Endodermal cell (in vitro differentiated cells): ENCODE results near the gene MAP2K5. TPM values are rescaled to one million over a fixed set of nuclear protein-coding genes. Genes with fewer than 3 reads are reported as not detected.

Source experiments
- DNase-seq: peaks from one replicate; pipeline ENCODE4 v3.0.0-alpha.2; 2017
- H3K27ac ChIP-seq: 2 replicates; pipeline ENCODE4 v1.5.1; 2013; ENCODE audit warnings: mild to moderate bottlenecking, low read depth, low read length, moderate library complexity
- H3K27me3 ChIP-seq: 2 replicates; pipeline ENCODE4 v1.6.1; 2013; ENCODE audit warnings: mild to moderate bottlenecking, low read length, moderate library complexity; ENCODE audit not compliant: insufficient read depth, control insufficient read depth, poor library complexity, severe bottlenecking
- H3K36me3 ChIP-seq: 2 replicates; pipeline ENCODE4 v1.7.0; 2013; ENCODE audit warnings: mild to moderate bottlenecking, low read length, moderate library complexity; ENCODE audit not compliant: control insufficient read depth, insufficient read depth
- H3K4me1 ChIP-seq: one replicate; pipeline ENCODE4 v1.7.0; 2013; ENCODE audit warnings: low read length; ENCODE audit not compliant: control insufficient read depth, insufficient read depth
- H3K4me3 ChIP-seq: 2 replicates; pipeline ENCODE4 v1.5.1; 2013; ENCODE audit warnings: mild to moderate bottlenecking, low read length, moderate library complexity
- H3K9ac ChIP-seq: 2 replicates; pipeline ENCODE4 v1.6.1; 2013; ENCODE audit warnings: mild to moderate bottlenecking, low read length, moderate library complexity; ENCODE audit not compliant: poor library complexity, severe bottlenecking; ENCODE audit errors: extremely low read depth
- H3K9me3 ChIP-seq: 2 replicates; pipeline ENCODE4 v1.6.1; 2013; ENCODE audit warnings: mild to moderate bottlenecking, low read length, moderate library complexity; ENCODE audit not compliant: control insufficient read depth
- H3K27ac Mint-ChIP-seq: 2 replicates; pipeline ENCODE4 v1.8.0; 2020; ENCODE audit warnings: mixed read lengths
- H3K27me3 Mint-ChIP-seq: 2 replicates; pipeline ENCODE4 v1.8.0; 2021; ENCODE audit warnings: mild to moderate bottlenecking, mixed read lengths; ENCODE audit not compliant: insufficient read depth
- H3K36me3 Mint-ChIP-seq: 2 replicates; pipeline ENCODE4 v1.8.0; 2020; ENCODE audit warnings: low read depth, mixed read lengths
- H3K4me1 Mint-ChIP-seq: 2 replicates; pipeline ENCODE4 v1.8.0; 2020; ENCODE audit warnings: mixed read lengths
- H3K4me3 Mint-ChIP-seq: 2 replicates; pipeline ENCODE4 v1.8.0; 2020; ENCODE audit warnings: mild to moderate bottlenecking, moderate library complexity, mixed read lengths
- H3K9me3 Mint-ChIP-seq: 2 replicates; pipeline ENCODE4 v1.8.0; 2020; ENCODE audit warnings: mild to moderate bottlenecking, mixed read lengths
- WGBS, 2 experiments: methylation state at CpG; one replicate each; pipeline versions ENCODE4 v1.1.5 to v1.1.7; 2013; ENCODE audit warnings: missing lambda C conversion rate in 2 of 2, mixed read lengths in 1 of 2; ENCODE audit not compliant: insufficient coverage in 1 of 2, insufficient read length in 1 of 2; 5-methylcytosine and 5-hydroxymethylcytosine counted together
- total RNA-seq, 2 donors: library from RNA; stranded (reverse); fragmentation: NEBNext Ultra II Directional in 1 of 2; extraction: Animal tissue kit (Norgen Biotek cat#: 25700) in 1 of 2; gene quantifications; 2 replicates in 1 of 2; 3 replicates in 1 of 2; pipeline ENCODE4 v1.2.1, GENCODE V29; 2021
- TF ChIP-seq, protein P1 (sequence below): fragments of 200-600 bp; sonication (generic); conservative IDR thresholded peaks from 2 replicates; pipeline ENCODE4 v1.5.0; 2021; ENCODE audit warnings: antibody characterized with exemption, mild to moderate bottlenecking

MAP2K5 gene
- total RNA-seq, 2 donors from 2014 or later: 17.1 to 26.7 TPM

DNA sequence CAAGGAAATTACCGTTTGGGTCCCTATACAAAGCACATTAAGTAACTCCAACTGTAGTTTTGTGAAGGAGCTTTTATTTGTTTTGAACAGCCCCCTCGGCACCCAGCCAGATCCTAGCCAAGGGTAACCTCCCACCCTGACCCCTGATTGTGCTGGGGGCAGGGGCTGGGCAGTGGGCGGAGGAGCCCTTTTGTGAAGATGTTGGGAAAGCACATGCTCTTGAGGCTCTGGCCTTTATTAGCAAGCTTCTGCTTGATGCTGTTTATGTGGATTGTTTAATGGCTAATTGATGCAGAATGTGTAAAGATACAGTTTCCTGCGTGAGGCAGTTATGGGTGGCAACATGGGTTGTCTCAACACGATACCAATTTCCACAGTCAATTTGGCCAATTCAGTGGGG lies 136.5 kb downstream of the MAP2K5 start:
- TF ChIP-seq, protein P1, sequence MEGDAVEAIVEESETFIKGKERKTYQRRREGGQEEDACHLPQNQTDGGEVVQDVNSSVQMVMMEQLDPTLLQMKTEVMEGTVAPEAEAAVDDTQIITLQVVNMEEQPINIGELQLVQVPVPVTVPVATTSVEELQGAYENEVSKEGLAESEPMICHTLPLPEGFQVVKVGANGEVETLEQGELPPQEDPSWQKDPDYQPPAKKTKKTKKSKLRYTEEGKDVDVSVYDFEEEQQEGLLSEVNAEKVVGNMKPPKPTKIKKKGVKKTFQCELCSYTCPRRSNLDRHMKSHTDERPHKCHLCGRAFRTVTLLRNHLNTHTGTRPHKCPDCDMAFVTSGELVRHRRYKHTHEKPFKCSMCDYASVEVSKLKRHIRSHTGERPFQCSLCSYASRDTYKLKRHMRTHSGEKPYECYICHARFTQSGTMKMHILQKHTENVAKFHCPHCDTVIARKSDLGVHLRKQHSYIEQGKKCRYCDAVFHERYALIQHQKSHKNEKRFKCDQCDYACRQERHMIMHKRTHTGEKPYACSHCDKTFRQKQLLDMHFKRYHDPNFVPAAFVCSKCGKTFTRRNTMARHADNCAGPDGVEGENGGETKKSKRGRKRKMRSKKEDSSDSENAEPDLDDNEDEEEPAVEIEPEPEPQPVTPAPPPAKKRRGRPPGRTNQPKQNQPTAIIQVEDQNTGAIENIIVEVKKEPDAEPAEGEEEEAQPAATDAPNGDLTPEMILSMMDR: no peak
- Mint-ChIP-seq H3K4me3 (no peak overlapping the region), H3K27ac (no peak overlapping the region), H3K9me3 (peaks cover 16% of the 10 kb centered on the region), H3K4me1 (no peaks in the 10 kb centered on the region), H3K36me3 (peaks cover 9% of the 10 kb centered on the region), H3K27me3 (no peaks in the 10 kb centered on the region)
- Histone ChIP-seq H3K36me3 (no peaks in the 10 kb centered on the region), H3K27me3 (no peaks in the 10 kb centered on the region), H3K4me1 (no peaks in the 10 kb centered on the region), H3K27ac (no peak overlapping the region), H3K9ac (no peak overlapping the region), H3K9me3 (peaks cover 4% of the 10 kb centered on the region), H3K4me3 (no peak overlapping the region)
- 79 to 92% methylated on average over 2 to 5 of the region's 5 CpGs for WGBS, 2 experiments
- DNase-seq: no peak

DNA sequence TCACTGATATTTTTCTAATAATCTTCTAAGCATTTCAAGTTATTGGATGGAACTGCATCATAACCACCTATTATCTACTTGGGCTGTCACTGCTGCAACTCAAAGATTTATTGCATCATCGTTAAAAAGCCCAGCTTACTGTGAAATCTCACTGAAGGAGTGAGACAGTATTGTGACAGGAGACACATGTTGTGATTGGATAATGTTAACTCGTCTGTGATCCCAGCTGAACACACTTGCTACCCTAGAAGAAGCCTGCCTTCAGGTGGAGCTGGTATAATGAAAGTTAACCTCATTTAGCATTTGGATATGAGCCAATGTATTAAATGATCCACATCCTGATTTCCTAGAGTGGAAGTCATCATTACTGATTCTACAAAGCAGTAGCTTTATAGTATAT lies 138.1 kb downstream of the MAP2K5 start:
- Mint-ChIP-seq H3K4me3 (no peak overlapping the region), H3K9me3 (peaks cover 30% of the 10 kb centered on the region), H3K27me3 (no peaks in the 10 kb centered on the region), H3K36me3 (peaks cover 12% of the 10 kb centered on the region), H3K27ac (no peak overlapping the region), H3K4me1 (no peaks in the 10 kb centered on the region)
- Histone ChIP-seq H3K27me3 (no peaks in the 10 kb centered on the region), H3K4me3 (no peak overlapping the region), H3K27ac (no peak overlapping the region), H3K9ac (no peak overlapping the region), H3K4me1 (no peaks in the 10 kb centered on the region), H3K36me3 (no peaks in the 10 kb centered on the region), H3K9me3 (peaks cover 18% of the 10 kb centered on the region)
- WGBS, 2 experiments: 91 to 93% methylated on average over 2 of the region's 2 CpGs
- DNase-seq: no peak
- TF ChIP-seq, protein P1: no peak

DNA sequence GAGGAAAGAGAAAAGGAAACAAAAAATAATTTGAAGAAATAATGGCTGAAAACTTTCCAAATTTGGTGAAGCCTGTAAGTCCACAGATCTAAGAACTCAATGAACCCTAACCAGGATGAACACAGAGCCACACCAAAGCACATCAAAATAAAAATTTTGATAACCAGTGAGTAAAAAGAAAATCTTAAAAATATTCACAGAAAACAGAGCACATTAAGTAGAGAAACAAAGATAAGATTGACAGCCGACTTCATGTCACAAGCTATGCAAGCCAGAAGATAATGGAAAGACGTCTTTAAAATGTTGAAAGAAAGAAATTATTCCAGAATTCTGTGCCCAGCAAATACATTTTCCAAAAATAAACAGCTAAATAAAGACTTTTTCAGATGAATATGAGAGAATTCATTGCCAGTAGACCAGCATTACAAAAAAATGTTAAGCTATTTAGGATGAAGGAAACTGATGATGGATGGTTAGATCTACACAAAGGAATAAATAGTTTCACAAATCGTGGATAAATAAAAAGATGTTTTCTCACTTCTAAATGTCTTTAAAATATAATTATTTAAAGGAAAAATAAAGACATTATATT lies 142.6 kb downstream of the MAP2K5 start:
- no peaks in the 10 kb centered on the region for H3K27me3 Mint-ChIP-seq
- Histone ChIP-seq H3K27me3 (no peaks in the 10 kb centered on the region), H3K36me3 (no peaks in the 10 kb centered on the region), H3K9ac (no peak overlapping the region), H3K4me3 (no peak overlapping the region), H3K4me1 (no peaks in the 10 kb centered on the region), H3K9me3 (peaks cover 23% of the 10 kb centered on the region), H3K27ac (no peak overlapping the region)
- DNase-seq: no peak
- H3K9me3 Mint-ChIP-seq: peaks cover 34% of the 10 kb centered on the region
- TF ChIP-seq, protein P1: no peak
- peaks cover 16% of the 10 kb centered on the region for H3K36me3 Mint-ChIP-seq
- H3K4me1 Mint-ChIP-seq: no peaks in the 10 kb centered on the region
- H3K4me3 Mint-ChIP-seq: no peak overlapping the region
- no peak overlapping the region for H3K27ac Mint-ChIP-seq
- 93 to 100% methylated on average over 1 to 2 of the region's 3 CpGs for WGBS, 2 experiments
